GM18907 (cell line): ENCODE measurements around the gene ZNF638.

Experiments used
- ATAC-seq: cut with Tn5 transposase; IDR thresholded peaks from one replicate; pipeline ENCODE4 v1.9.1; 2021; ENCODE audit warnings: mild to moderate bottlenecking, moderate library complexity; ENCODE audit not compliant: unreplicated experiment

The ZNF638 gene

DNA sequence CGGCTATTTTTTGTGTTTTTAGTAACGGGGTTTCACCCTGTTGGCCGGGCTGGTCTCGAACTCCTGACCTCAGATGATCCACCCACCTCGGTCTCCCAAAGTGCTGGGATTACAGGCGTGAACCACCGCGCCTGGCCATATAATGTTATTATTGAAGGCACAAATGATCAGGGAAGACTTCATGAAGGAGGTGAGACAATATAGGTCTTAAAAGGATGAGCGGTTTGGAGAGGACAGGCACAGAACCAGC lies 326 bp upstream of the ZNF638 start:
- peak; percentile 4 for ATAC-seq

DNA sequence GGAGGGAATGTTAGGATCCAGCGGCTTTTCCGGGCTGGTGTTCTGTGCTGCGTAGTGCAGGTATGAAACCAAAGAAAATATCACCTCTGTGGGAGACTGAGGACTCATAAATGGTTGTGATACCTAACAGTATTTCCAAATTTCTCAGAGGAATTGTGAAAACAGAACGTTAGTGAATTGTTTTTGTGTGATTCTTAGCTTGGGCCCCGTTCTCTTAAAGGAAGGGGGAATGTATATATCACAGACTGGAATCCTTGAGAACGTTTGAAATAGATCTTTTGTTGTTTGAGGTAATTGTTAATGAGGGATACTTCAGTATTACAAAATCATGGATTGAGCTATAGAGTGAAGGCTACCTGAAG lies 834 bp downstream of the ZNF638 start:
- ATAC-seq: no peak

DNA sequence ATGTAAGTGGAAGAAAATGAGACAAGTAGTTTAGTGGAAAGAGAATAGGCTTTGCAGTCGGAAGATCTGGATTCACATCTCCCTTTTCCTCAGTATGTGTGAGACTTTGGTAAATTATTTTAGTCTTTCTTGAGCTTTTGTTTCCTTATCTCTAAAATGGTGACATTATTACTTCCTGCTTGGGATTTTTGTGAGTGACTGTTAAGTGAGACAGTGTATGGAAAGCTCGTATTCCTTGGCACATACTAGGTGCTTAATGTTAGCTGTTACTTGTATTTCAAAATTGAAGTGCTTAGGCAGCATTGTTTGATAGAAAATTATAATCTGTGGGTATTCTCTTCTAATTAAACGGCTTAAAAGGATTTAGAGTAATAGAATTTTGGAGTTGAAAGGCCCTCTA lies 2.0 kb downstream of the ZNF638 start:
- no peak for ATAC-seq

DNA sequence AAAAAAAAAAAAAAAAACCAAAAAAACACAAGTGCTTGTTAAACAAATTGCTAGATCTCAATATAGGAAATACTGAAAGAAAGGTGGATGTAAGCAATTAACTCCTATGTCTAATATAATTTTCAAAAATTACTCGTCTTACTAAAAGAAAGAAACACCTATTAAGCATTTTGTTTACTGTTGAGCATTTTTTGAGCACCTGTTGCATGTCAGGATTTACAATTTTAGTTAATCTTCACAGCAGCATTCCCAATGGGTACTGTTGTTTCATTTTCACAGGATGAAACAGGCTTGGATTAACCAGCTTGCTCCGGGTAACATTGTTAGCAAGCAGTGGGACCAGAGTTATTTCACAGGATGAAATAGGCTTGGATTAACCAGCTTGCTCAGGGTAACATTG lies 4.8 kb downstream of the ZNF638 start:
- no peak for ATAC-seq

DNA sequence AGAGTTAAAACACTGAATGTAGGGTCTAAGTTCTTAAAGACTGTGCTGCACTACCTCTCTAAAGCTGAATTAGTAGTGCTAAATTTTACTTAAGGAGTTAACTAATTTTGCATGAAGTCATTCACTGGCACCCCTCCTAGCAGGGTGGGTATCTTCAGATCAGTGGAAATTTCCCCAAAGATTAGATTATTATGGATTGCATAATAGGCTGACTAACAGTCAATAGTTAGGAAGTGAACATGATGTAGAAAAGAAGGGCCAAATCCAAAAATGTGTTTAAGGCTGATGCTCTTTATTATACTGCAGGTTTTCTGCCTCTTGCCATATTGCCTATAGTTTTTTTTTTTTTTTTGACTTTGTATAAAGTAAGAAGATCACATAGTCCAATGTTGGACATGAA lies 5.2 kb downstream of the ZNF638 start:
- no peak for ATAC-seq

DNA sequence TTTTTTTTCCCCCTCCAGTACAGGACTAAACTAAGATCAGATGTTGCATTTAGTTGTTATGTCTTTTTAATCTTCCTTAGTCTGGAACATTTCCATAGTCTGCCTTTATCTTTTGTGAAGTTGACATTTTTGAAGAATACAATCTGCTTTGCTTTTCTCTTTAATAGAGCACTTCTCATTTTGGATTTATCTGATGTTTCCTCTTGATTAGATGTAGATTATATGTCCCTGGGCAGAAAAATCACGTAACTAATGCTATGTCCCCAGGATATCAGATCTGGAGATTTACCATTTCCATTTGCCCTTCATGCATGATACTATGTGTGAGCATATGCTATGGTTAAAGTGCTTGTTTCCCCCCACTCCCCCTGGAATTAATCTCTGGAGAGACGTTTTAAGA lies 6.2 kb downstream of the ZNF638 start:
- ATAC-seq: no peak

DNA sequence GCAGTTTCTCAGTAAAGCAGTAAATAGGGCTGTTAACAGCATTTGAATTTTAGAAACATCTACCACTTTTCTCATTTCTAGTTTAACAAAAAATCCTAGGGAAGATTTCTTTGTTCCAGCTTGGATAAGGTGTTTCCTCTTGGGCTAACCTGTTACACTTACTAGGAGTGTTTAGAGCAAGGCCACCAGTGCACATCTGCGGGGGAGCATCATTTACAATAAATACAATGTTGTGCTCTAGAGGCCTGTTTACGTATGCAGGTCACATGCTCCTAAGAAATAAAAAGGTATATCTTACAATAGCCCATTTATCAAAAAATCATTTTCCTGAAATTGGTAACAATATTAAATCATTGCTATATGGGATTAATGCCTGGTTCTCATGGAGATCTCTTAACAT lies 8.1 kb downstream of the ZNF638 start:
- ATAC-seq: no peak

DNA sequence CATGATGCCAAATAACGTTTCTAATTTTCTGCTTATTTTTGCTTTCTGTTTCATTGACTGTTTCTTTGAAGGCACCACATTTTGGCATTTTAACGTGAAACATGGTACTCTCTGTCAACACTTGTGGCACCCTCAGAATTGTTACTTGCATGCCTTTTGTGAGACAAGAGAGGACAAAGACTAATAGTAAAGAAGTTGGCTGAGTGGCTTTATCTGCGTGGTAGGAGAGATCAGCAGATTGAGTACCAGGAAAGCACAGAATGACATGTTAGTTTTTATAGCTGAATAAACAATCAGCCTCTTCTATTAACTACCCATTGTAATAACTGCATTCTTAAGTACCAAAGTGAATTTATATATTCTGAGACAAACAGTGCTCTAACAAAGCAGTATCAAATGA lies 8.6 kb downstream of the ZNF638 start:
- ATAC-seq: no peak

DNA sequence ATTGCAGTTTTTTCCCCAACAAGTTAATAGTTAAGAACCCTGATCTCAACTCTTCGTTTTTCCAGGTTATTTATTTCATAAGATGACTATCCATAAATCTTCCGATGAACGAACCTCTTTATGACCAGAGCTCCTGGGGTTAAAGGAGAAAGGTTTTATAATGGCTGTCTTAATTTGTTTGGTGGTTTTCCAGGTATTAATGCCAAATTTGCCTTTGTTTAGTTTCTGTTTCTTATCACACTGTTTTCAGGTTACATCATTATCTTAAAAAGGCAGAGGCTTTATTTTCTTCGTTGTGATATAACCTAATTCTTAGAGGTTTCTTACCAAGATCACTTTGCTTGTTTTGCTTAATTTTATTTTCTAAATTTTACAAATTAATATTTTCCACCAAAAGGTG lies 10.1 kb downstream of the ZNF638 start:
- ATAC-seq: no peak

DNA sequence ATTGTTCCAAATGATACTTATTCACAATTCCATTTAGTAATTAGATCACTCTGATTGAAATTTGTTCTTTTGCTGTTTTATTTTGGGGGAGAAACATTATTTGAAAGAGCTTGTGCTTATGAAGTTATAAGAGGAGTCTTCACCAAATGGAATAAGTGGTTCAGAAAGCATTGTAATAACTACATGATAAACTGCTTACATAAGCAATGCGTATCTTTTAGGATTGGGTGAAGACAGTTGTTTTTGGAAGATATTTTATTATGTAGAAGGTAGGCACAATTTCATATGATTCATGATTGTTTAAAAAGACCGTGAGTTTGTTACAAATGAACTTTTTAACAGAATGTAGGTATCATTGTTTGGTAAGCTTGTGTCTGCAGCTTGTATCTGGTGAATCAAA lies 14.5 kb downstream of the ZNF638 start:
- ATAC-seq: no peak

DNA sequence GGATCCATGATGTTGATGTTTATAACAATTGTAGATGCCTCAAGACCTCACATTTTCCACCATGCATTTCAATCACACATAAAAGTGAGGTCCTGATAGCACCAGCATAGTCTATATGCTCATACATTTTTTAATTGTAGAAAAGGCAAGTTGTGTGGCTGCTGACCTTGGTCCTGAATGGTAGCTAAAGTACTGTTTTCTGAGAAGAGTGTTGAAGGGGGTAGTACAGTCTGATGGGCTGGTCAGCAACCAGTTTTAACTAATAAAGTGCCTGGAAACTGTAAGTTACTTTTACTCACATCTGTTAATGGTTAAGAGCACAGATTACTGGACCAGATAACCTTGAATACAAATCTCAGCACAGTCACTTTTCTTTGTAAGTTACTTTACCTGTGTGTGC lies 15.9 kb downstream of the ZNF638 start:
- no peak for ATAC-seq

DNA sequence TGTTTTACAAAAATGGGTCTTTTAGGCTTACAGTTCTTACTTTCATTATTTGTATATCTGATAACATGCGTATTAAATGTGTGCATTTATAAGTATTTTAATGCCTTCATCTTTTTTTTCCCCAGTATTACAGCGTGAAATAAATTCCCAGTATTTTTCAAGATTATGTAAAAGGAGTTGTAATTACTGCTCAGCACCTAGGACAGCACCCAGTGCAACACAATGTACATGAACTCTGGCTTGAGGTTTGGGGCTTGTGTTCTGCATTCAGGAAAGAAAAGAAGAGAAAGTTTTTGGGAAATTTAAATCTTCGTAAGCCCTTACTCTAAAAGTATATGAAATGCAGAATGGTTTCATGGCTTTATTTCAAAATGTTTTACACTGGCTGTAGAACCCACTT lies 16.7 kb downstream of the ZNF638 start:
- no peak for ATAC-seq

DNA sequence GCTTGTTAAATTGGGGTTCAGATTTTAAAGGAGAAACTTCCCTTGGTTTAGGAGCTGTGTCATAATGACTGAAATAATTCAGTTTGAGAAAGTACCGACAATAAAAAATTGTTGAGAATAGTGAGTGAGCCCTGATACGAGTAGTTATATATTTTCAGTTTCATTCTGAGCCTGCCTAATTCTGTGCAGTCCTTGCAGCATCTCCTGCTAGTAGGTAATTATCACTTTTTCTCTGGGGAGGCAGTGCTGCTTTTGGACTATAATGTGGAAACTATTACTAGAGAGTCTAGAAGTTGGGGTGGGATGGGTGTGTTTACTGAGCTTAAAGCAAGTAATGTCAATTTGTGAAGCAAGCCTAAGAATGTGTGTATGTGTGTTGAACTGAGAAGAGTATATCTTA lies 21.7 kb downstream of the ZNF638 start:
- ATAC-seq: peak; percentile 50

DNA sequence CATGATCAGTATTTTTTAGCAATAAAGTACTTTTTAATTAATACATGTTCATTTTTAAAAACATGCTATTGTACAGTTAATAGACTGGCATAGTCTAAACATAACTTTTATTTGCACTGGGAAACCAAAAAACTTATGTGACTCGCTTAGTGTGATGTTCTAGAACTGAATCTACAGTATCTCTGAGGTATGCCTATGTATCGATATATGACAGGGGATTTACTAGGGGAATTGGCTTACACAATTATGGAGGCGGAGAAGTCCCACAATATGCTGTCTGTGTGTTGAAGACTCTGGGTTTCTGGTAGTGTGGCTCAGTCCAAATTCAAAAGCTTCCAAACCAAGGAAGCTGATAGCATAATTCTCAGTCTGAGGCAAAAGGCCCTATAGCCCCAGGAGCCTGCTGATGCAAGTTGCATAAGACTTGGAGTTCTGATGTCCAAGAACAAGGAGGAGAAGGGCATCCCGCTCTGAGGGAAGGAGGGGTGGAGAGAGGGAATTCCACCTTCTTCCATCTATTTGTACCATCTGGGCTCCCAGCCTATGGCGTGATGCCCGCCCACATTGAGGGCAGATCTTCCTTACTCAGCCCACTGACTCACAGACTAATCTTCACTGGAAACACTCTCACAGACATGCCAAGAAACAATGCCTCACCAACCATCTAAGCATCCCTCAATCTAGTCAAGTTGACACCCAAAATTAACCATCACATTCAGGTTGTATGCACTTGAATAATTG lies 27.5 kb downstream of the ZNF638 start:
- ATAC-seq: no peak

DNA sequence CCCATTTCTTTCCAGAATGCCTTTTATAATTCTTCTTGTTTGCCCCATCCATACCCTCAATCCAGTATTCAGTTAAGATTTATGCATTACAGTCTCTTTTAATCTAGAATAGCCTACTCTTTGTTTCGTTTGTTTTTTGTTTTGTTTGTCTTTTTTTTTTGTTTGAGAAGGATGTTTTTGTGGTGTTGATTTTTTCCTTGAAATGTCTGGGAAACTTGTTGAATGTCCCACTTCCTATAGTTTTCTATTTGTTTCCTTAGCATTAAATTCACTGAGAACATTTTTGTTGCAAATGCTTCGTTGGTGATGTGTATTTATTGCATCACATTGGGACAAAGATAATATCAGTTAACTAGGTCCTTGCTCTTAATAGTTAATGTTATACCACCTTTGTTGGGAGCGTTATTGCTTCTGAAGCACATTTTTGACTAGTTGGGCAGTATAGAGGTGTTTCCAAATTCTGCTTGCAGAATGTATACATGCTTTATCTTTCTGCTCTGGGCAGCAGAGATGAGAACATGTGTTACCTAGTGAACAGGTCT lies 28.9 kb downstream of the ZNF638 start:
- no peak for ATAC-seq

DNA sequence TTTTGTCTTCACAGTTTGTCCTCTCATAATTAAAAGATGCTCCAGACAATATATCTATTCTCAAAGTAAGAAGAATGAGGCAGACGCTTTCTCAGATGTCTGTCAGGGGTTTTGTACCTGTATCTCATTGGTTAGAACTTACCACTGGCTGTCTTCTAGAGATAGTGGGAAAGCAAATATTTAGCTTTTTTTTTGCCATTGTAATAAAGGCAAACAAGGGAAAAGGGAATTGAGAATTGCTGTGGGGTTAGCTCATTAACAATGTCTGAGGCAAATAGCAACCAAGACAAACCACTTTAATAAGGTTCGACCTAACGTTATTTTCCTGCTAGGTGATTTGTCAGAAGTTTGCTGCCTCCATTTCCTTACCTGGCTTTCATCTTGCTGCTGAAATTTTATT lies 30.0 kb downstream of the ZNF638 start:
- no peak for ATAC-seq

DNA sequence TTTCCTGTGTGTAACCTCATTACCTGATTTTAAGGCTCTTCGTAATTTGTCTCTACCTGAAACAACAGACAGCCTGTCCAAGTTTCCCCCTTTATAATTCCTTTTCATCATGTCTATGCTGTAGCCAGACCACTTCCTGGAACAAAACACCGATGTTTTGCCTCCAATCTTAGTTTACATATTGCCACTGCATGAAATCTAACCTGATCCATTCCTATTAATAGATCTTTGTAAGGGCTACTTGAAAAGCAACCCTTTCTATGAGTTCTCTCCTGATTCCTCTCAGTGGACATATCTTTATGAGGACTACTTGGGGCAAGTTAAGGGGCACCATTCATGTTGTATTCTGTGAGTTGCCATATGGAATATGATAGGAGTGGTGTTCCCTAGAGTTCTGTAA lies 30.9 kb downstream of the ZNF638 start:
- ATAC-seq: no peak

DNA sequence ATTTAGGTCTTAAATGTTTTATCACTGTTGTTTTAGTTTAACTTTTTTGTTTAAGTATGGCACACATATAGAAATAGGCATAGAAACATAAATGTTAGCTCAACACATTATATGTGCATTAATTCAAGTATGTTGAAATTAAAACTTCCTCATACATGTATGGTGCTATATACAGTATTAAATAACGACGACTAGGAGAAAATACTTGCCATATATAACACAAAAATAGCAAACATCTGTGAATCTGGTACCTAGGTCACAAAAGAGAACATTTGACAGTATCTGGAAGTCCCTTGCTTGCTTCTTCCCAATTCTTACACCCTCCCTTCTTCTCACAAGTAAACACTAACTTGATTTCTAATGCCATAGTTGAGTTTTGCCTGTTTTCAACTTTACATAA lies 38.4 kb downstream of the ZNF638 start:
- ATAC-seq: no peak

DNA sequence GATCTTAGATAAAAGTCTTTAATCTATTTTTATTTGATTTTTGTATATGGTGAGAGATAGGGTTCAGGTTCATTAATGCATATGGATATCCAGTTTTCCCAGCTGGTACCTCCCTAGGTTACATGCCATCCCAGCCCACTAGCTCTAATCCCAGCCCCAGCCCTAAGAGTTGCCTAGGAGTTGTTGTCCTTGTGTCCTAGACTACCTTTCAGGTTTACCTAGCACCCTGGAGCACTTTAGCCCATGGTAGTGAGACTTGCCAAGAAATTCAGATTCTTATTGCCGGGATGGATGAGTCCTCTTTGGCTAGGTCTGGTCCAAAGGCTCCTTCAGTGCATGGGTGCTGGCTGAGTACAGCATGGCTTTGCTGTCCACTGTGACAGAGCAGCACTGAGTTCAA lies 40.5 kb downstream of the ZNF638 start:
- ATAC-seq: no peak

DNA sequence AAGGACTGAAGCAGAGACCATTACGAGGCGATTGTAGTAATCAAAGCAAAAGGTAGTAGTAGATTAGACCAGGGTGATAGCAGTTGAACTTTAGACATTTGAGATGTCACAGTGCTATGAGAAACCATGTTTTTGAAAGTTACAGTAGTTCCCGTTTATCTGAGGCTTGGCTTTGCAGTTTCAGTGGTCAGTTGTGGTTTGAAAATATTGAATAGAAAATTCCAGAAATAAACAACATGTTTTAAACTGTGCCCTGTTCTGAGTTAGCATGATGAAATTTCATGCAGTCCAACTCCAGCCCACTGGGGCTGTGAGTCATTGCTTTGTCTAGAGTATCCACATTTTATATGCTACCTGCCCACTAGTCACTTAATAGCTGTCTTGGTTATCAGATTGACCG lies 47.5 kb downstream of the ZNF638 start:
- ATAC-seq: no peak

DNA sequence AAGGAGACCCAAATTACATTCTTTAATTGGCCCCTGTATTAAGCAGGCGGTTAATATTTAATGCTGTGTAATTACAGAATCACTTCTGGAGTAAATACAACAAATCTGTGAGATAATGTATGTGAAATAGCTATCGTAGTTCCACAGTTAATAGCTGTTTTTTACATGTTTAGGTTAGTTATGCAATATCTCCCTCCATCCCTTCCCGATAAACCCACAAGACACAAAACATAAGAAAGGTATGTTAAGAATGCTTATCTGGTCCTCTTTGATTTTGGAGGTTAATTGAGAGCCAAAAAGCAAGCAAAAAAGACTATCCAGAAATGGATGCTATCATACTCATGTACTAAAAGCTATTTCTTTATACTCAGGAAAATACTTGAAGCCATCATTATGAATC lies 49.1 kb downstream of the ZNF638 start:
- no peak for ATAC-seq

DNA sequence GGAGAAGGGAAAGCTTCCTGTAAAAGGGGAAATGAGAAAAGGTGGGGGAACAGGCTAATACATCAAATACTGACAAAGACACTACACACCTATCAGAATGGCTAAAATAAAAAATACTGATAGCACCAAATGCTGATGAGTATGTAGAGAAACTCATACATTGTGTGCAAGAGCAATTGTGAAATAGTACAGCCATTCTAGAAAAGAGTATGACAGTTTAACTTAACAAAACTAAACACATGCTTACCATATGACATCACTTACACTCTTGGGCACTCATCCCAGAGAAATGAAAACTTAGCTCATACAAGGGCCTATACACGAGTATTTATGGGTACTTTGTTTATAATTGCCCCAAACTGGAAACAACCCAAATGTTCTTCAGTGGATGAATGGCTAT lies 53.4 kb downstream of the ZNF638 start:
- ATAC-seq: no peak

DNA sequence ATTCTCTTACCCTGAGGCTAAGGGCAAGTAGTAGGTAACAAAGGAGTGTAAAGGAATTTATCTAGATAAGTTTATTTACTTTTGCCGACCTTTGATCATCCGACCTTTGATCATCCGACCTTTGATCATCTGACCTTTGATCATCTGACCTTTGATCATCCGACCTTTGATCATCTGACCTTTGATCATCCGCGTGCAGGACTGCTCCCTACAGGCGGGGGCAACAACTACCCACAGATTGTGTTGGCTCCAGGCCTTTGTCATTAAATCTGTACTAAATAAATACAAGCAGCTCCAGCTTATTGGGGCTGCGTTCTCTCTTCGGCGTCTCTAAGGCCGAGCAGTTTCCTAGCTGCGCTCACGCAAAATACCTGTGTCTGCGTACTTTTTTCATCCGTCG lies 56.6 kb downstream of the ZNF638 start:
- no peak for ATAC-seq
